VCaP (cell line): ENCODE data around the gene SLMAP.
A peak's percentile ranks its signal among the peaks of the same experiment; 100 is the strongest.

Experiments
- H3K27ac ChIP-seq: fragments of 450-650 bp; 2 replicates; pipeline ENCODE4 v1.5.1; 2017
- CTCF ChIP-seq: fragments of 450-650 bp; conservative IDR thresholded peaks from 2 replicates; pipeline ENCODE4 v1.5.1; 2017; ENCODE audit warnings: mild to moderate bottlenecking, moderate library complexity

SLMAP gene

GRCh38 chr3:57942388-57942787 is 186.3 kb downstream of the SLMAP start:
- no peak for TF ChIP-seq CTCF
- H3K27ac ChIP-seq: peak overlapping the region; percentile 82

GRCh38 chr3:57942872-57943283 is 186.8 kb downstream of the SLMAP start:
- no peak for TF ChIP-seq CTCF
- peak overlapping the region; percentile 82 for H3K27ac ChIP-seq

GRCh38 chr3:57943525-57944495 is 187.7 kb downstream of the SLMAP start:
- no peak for TF ChIP-seq CTCF
- H3K27ac ChIP-seq: peak overlapping the region; percentile 82

GRCh38 chr3:57946970-57947381 is 190.9 kb downstream of the SLMAP start:
- no peak for TF ChIP-seq CTCF
- no peak overlapping the region for H3K27ac ChIP-seq

GRCh38 chr3:57948080-57948671 is 192.1 kb downstream of the SLMAP start:
- no peak overlapping the region; the same call in 1 of the 2 replicates for H3K27ac ChIP-seq
- no peak for TF ChIP-seq CTCF

- no peak for TF ChIP-seq CTCF
- H3K27ac ChIP-seq: peak overlapping the region; percentile 54; the same call in 1 of the 2 replicates
Observed at GRCh38 chr3:57948781-57949242, 192.7 kb downstream of the SLMAP start.

- TF ChIP-seq CTCF: no peak
- H3K27ac ChIP-seq: peak overlapping the region; percentile 54; the same call in 1 of the 2 replicates
Observed at GRCh38 chr3:57949344-57949743, 193.2 kb downstream of the SLMAP start.
